H1 (cell line): ENCODE data around the gene SCAI. TPM values are rescaled to one million over a fixed set of nuclear protein-coding genes. Genes with fewer than 3 reads are reported as not detected.

Experiments used
- CTCF ChIA-PET: fragments of 300-600 bp; sonication (Branson Sonifier 250); formaldehyde crosslinking; loops from one replicate; lab custom pipeline; 2021; ENCODE audit not compliant: partially characterized antibody; lab: Charles Lee
- POLR2A ChIA-PET: fragments of 300-600 bp; sonication (Branson Sonifier 250); formaldehyde crosslinking; loops from one replicate; lab custom pipeline; 2021; ENCODE audit warnings: inconsistent platforms; ENCODE audit not compliant: partially characterized antibody; lab: Charles Lee
- DNase-seq, 2 experiments: peaks; one replicate each; pipeline versions ENCODE4 v3.0.0 to v3.0.0-alpha.2; 2010 to 2022; ENCODE audit warnings: low spot score in 2 of 2, low read depth in 1 of 2, mixed read lengths in 1 of 2
- FAIRE-seq: peaks from 2 replicates; lab custom pipeline; 2011; peaks lifted over from hg19 to GRCh38; lab: Jason Lieb, UNC
- H2AFZ ChIP-seq: 2 replicates; pipeline ENCODE4 v1.8.1; 2012; ENCODE audit warnings: low read length, inconsistent platforms
- H2AK5ac ChIP-seq: 2 replicates; pipeline ENCODE4 v1.6.1; 2013; ENCODE audit warnings: low read depth, low read length
- H2BK120ac ChIP-seq: replicated peaks from 2 replicates; pipeline ENCODE3; 2013; ENCODE audit warnings: low read depth, low read length, inconsistent platforms
- H2BK12ac ChIP-seq: 2 replicates; pipeline ENCODE4 v1.6.1; 2013; ENCODE audit warnings: low read depth, low read length
- H2BK15ac ChIP-seq: 2 replicates; pipeline ENCODE4 v1.6.1; 2013; ENCODE audit warnings: low read length
- H2BK20ac ChIP-seq: 2 replicates; pipeline ENCODE4 v1.6.1; 2013; ENCODE audit warnings: low read length
- H2BK5ac ChIP-seq: 2 replicates; pipeline ENCODE4 v1.6.1; 2013; ENCODE audit warnings: low read depth, low read length
- H3K14ac ChIP-seq: 2 replicates; pipeline ENCODE4 v1.6.1; 2013; ENCODE audit warnings: inconsistent platforms; ENCODE audit not compliant: insufficient read length
- H3K18ac ChIP-seq: 2 replicates; pipeline ENCODE4 v1.6.1; 2013; ENCODE audit warnings: low read length; ENCODE audit errors: extremely low read depth
- H3K23ac ChIP-seq: 2 replicates; pipeline ENCODE4 v1.6.1; 2013; ENCODE audit warnings: inconsistent platforms; ENCODE audit not compliant: insufficient read length
- H3K23me2 ChIP-seq: 2 replicates; pipeline ENCODE4 v1.6.1; 2013; ENCODE audit warnings: low read depth, low read length
- H3K27ac ChIP-seq: 2 replicates; pipeline ENCODE4 v1.6.1; 2011; ENCODE audit warnings: low read depth, low read length, inconsistent platforms
- H3K27me3 ChIP-seq, 4 experiments: replicated peaks in 1 of 4; 1 replicate in 1 of 4; 2 replicates in 3 of 4; pipeline versions ENCODE4 v1.6.1 to v1.8.1; 2011 to 2013; ENCODE audit warnings: low read length in 3 of 4, mild to moderate bottlenecking in 3 of 4, inconsistent platforms in 2 of 4, mixed read lengths in 2 of 4, moderate library complexity in 1 of 4; ENCODE audit not compliant: control insufficient read depth in 3 of 4, insufficient read depth in 3 of 4; ENCODE audit errors: extremely low read depth in 1 of 4
- H3K36me3 ChIP-seq, 4 experiments: 2 replicates each; pipeline versions ENCODE4 v1.6.1 to v1.8.1; 2011 to 2013; ENCODE audit warnings: mild to moderate bottlenecking in 4 of 4, low read length in 3 of 4, moderate library complexity in 2 of 4, control low read depth in 1 of 4, inconsistent platforms in 1 of 4; ENCODE audit not compliant: insufficient read depth in 4 of 4, control insufficient read depth in 2 of 4
- H3K4ac ChIP-seq: replicated peaks from 2 replicates; pipeline ENCODE3; 2013; ENCODE audit warnings: low read length, low read depth, mixed read lengths, inconsistent platforms; ENCODE audit not compliant: insufficient read length
- H3K4me1 ChIP-seq, 4 experiments: replicated peaks in 1 of 4; 1 replicate in 1 of 4; 2 replicates in 3 of 4; pipeline versions ENCODE4 v1.6.1 to v1.8.1; 2011 to 2013; ENCODE audit warnings: low read length in 3 of 4, inconsistent platforms in 2 of 4, mixed read lengths in 1 of 4; ENCODE audit not compliant: insufficient read depth in 4 of 4, control insufficient read depth in 3 of 4
- H3K4me2 ChIP-seq, 2 experiments: 2 replicates each; pipeline versions ENCODE4 v1.6.1 to v1.8.1; 2011 to 2013; ENCODE audit warnings: low read depth in 2 of 2, low read length in 2 of 2, control low read depth in 1 of 2, inconsistent platforms in 1 of 2, mild to moderate bottlenecking in 1 of 2; ENCODE audit not compliant: insufficient read depth in 1 of 2
- H3K4me3 ChIP-seq, 4 experiments: fragments of 200-600, 300-600 bp in 1 of 4; sonication (generic), shearing (Covaris generic), sonication (Bioruptor Twin) in 1 of 4; 2 replicates each; pipeline versions ENCODE4 v1.5.1 to v1.8.1; 2011 to 2016; ENCODE audit warnings: low read length in 4 of 4, low read depth in 3 of 4, control low read depth in 2 of 4, inconsistent platforms in 2 of 4, mild to moderate bottlenecking in 2 of 4, mixed read lengths in 1 of 4, moderate library complexity in 1 of 4; ENCODE audit not compliant: insufficient read depth in 2 of 4; ENCODE audit errors: extremely low read depth in 1 of 4
- H3K56ac ChIP-seq: replicated peaks from 2 replicates; pipeline ENCODE3; 2013; ENCODE audit warnings: low read depth, mild to moderate bottlenecking, mixed read lengths, low read length, inconsistent platforms; ENCODE audit not compliant: insufficient read length
- H3K79me1 ChIP-seq: 2 replicates; pipeline ENCODE4 v1.6.1; 2013; ENCODE audit warnings: low read depth, low read length, control low read depth
- H3K79me2 ChIP-seq, 2 experiments: 2 replicates each; pipeline versions ENCODE4 v1.6.1 to v1.8.1; 2012 to 2013; ENCODE audit warnings: low read length in 2 of 2, mild to moderate bottlenecking in 2 of 2, inconsistent platforms in 1 of 2; ENCODE audit not compliant: insufficient read depth in 2 of 2, control insufficient read depth in 1 of 2
- H3K9ac ChIP-seq, 4 experiments: replicated peaks in 1 of 4; 1 replicate in 1 of 4; 2 replicates in 3 of 4; pipeline versions ENCODE4 v1.6.1 to v1.8.1; 2011 to 2013; ENCODE audit warnings: low read depth in 3 of 4, low read length in 3 of 4, control low read depth in 2 of 4, mild to moderate bottlenecking in 2 of 4, moderate library complexity in 2 of 4, inconsistent platforms in 1 of 4; ENCODE audit errors: extremely low read depth in 1 of 4
- H3K9me3 ChIP-seq, 2 experiments: 2 replicates each; pipeline versions ENCODE4 v1.6.1 to v1.8.1; 2012 to 2013; ENCODE audit warnings: mild to moderate bottlenecking in 2 of 2, moderate library complexity in 2 of 2, control low read depth in 1 of 2, inconsistent platforms in 1 of 2, low read depth in 1 of 2, low read length in 1 of 2, mixed read lengths in 1 of 2; ENCODE audit not compliant: insufficient read depth in 2 of 2
- H4K20me1 ChIP-seq, 2 experiments: replicated peaks in 1 of 2; 2 replicates each; pipeline versions ENCODE3 to v1.8.1; 2011 to 2013; ENCODE audit warnings: inconsistent platforms in 2 of 2, low read length in 2 of 2, mild to moderate bottlenecking in 1 of 2; ENCODE audit not compliant: insufficient read depth in 2 of 2, control insufficient read depth in 1 of 2
- H4K5ac ChIP-seq: 2 replicates; pipeline ENCODE4 v1.6.1; 2013; ENCODE audit warnings: low read length, low read depth, mixed read lengths, inconsistent platforms; ENCODE audit not compliant: insufficient read length
- H4K8ac ChIP-seq: 2 replicates; pipeline ENCODE4 v1.8.0; 2013; ENCODE audit warnings: mild to moderate bottlenecking, moderate library complexity, low read length, inconsistent platforms; ENCODE audit not compliant: insufficient read depth; ENCODE audit errors: extremely low read depth
- H4K91ac ChIP-seq: replicated peaks from 2 replicates; pipeline ENCODE3; 2013; ENCODE audit warnings: low read length, mixed read lengths, inconsistent platforms; ENCODE audit not compliant: insufficient read length
- CEBPB ChIP-seq: IDR thresholded peaks from 2 replicates; pipeline ENCODE4 v1.6.1; 2012; ENCODE audit warnings: low read depth, low read length
- EGR1 ChIP-seq: IDR thresholded peaks from 2 replicates; pipeline ENCODE4 v1.6.1; 2011; ENCODE audit warnings: low read depth, low read length, borderline replicate concordance
- HDAC2 ChIP-seq, 2 experiments: fragments of 300-600 bp in 1 of 2; sonication (generic) in 1 of 2; IDR thresholded peaks; 2 replicates each; pipeline ENCODE4 v1.6.1; 2011 to 2012; ENCODE audit warnings: low read depth in 2 of 2, low read length in 2 of 2, mild to moderate bottlenecking in 2 of 2, moderate library complexity in 2 of 2, borderline replicate concordance in 1 of 2, inconsistent platforms in 1 of 2
- KDM5A ChIP-seq: fragments of 200-600 bp; IDR thresholded peaks from 2 replicates; pipeline ENCODE4 v1.7.1; 2012; ENCODE audit warnings: mild to moderate bottlenecking, low read length, inconsistent platforms, mixed read lengths
- RBBP5 ChIP-seq: IDR thresholded peaks from 2 replicates; pipeline ENCODE4 v1.7.1; 2012; ENCODE audit warnings: low read depth, mild to moderate bottlenecking, inconsistent platforms, low read length, moderate library complexity, borderline replicate concordance
- RFX5 ChIP-seq: IDR thresholded peaks from 2 replicates; pipeline ENCODE4 v1.6.1; 2011; ENCODE audit warnings: low read depth, low read length, improper control_type of control experiment, borderline replicate concordance
- WGBS, 2 experiments: shearing (Covaris generic) in 1 of 2; methylation state at CpG; one replicate each; pipeline versions ENCODE4 v1.1.6 to v1.1.7; 2013 to 2015; ENCODE audit warnings: low lambda C conversion rate in 2 of 2, mixed read lengths in 2 of 2, inconsistent platforms in 1 of 2, low coverage in 1 of 2, missing lambda C conversion rate in 1 of 2; ENCODE audit not compliant: insufficient replicate concordance in 2 of 2, insufficient coverage in 1 of 2, insufficient read length in 1 of 2; ENCODE audit errors: extremely low coverage in 1 of 2, missing lambda C conversion rate in 1 of 2; 5-methylcytosine and 5-hydroxymethylcytosine counted together
- polyA plus RNA-seq, 7 experiments: library from polyadenylated mRNA; depleted of rRNA in 3 of 7; stranded (reverse) in 5 of 7; unstranded in 2 of 7; fragments of >200 nt in 5 of 7; fragments of 200-250 nt in 2 of 7; gene quantifications; 1 replicate in 5 of 7; 2 replicates in 1 of 7; 4 replicates in 1 of 7; pipeline versions ENCODE4 v1.2.1 to v1.2.3, GENCODE V29; 2011 to 2013; ENCODE audit warnings: missing spikeins in 2 of 7, mixed read lengths in 2 of 7
- total RNA-seq: library from RNA; stranded (reverse); fragmentation: NEBNext Ultra II Directional; extraction: Animal tissue kit (Norgen Biotek cat#: 25700); gene quantifications from 2 replicates; pipeline ENCODE4 v1.2.1, GENCODE V29; 2021
- TF ChIP-seq, protein P1 (sequence below): IDR thresholded peaks from 2 replicates; pipeline ENCODE4 v1.6.1; 2011; ENCODE audit warnings: low read length, improper control_type of control experiment
- TF ChIP-seq, protein P2 (sequence below): IDR thresholded peaks from 2 replicates; pipeline ENCODE4 v1.6.1; 2011; ENCODE audit warnings: low read depth, mild to moderate bottlenecking, low read length; ENCODE audit not compliant: insufficient read depth

Gene SCAI
- total and polyA plus RNA-seq, 2 of the 8 experiments (the other 6 are each of a cell fraction or from before 2014, with no cell fraction given), result 6.4 to 19.8 TPM

DNA sequence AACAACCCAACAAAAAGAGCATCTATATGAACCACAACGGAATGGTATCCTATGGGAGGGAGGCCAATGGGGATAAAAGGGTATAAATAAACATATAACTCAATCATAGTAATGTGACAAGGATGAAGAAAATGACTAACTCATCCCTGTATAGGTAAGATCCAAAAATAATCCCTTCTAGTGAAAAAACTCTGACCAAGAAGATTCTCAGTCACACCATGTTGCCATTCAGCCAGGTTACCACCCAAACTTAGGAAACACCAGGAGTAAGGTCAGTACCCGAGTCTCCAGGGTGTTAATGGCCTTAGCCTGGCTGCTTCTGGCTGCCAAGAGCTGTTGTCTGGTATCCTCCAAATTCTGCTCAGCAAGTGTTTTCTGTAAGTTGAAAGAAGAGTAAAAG lies 235.2 kb downstream of the SCAI start:
- no peak overlapping the region for H3K23ac ChIP-seq
- POLR2A ChIA-PET, result interaction anchor here (1.0 kb wide), 2 partner anchors 10 to 46 kb away, joined by 3 read pairs; partner anchors contain the start of genes ARPC5L and RPL35

More for the DNA sequence above, 235.2 kb downstream of the SCAI start:
- no peak overlapping the region for H3K14ac ChIP-seq
- no peak overlapping the region for H3K27ac ChIP-seq
- H2AK5ac ChIP-seq, result no peak overlapping the region
- no peak for TF ChIP-seq RFX5
- no peak for TF ChIP-seq RBBP5
- no peak for TF ChIP-seq KDM5A
- no peak for TF ChIP-seq EGR1
- TF ChIP-seq CEBPB, result no peak
- no peak for TF ChIP-seq HDAC2 (IDR thresholded peaks at IDR 0.05; ENCODE audit: borderline replicate concordance in 1 of 2, low read depth in 2 of 2, low read length in 2 of 2)
- TF ChIP-seq, protein P1, sequence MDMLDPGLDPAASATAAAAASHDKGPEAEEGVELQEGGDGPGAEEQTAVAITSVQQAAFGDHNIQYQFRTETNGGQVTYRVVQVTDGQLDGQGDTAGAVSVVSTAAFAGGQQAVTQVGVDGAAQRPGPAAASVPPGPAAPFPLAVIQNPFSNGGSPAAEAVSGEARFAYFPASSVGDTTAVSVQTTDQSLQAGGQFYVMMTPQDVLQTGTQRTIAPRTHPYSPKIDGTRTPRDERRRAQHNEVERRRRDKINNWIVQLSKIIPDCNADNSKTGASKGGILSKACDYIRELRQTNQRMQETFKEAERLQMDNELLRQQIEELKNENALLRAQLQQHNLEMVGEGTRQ, result no peak
- TF ChIP-seq, protein P2, sequence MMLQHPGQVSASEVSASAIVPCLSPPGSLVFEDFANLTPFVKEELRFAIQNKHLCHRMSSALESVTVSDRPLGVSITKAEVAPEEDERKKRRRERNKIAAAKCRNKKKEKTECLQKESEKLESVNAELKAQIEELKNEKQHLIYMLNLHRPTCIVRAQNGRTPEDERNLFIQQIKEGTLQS, result no peak
- no peak overlapping the region for H3K56ac ChIP-seq
- no peak overlapping the region for H3K4ac ChIP-seq
- no peak overlapping the region for H2BK120ac ChIP-seq
- no peak overlapping the region for H3K9ac ChIP-seq
- no peak for FAIRE-seq
- 89% methylated on average over 2 of the region's 2 CpGs; no CpG with 5 or more reads in 1 of the 2 experiments for WGBS, 2 experiments
- H3K4me3 ChIP-seq, result no peak overlapping the region
- no peaks in the 10 kb centered on the region for H3K79me2 ChIP-seq
- H2BK12ac ChIP-seq, result no peak overlapping the region
- no peak overlapping the region for H4K91ac ChIP-seq
- H3K27me3 ChIP-seq, result no peaks in the 10 kb centered on the region
- no peak overlapping the region for H2BK15ac ChIP-seq
- H3K4me1 ChIP-seq, result no peaks in the 10 kb centered on the region; a peak in 2 of 7 replicates
- no peak overlapping the region for H3K4me2 ChIP-seq
- peaks cover 0 to 2% of the 10 kb centered on the region in 2 experiments for H4K20me1 ChIP-seq
- no peak overlapping the region for H2AFZ ChIP-seq
- no peak overlapping the region for H4K8ac ChIP-seq
- no peak overlapping the region for H3K18ac ChIP-seq
- H3K36me3 ChIP-seq, result peaks cover 0 to 7% (median 2%) of the 10 kb centered on the region in 4 experiments; a peak in 2 of 8 replicates
- H3K9me3 ChIP-seq, result no peaks in the 10 kb centered on the region
- peaks cover 2% of the 10 kb centered on the region; the same call in 1 of the 2 replicates for H3K23me2 ChIP-seq
- H4K5ac ChIP-seq, result no peak overlapping the region
- H3K79me1 ChIP-seq, result no peaks in the 10 kb centered on the region
- no peak for DNase-seq
- H2BK5ac ChIP-seq, result no peak overlapping the region
- H2BK20ac ChIP-seq, result no peak overlapping the region
- CTCF ChIA-PET, result interaction anchor here (1.1 to 1.2 kb wide), 2 partner anchors 52 to 356 kb away, joined by 3 read pairs; no protein-coding TSS in a partner anchor
